Stimulated activated CD8-positive, alpha-beta memory T cell treated with anti-CD3 and anti-CD28 coated beads, Interleukin-2, amount 100 ng/mL, for 48 hours (primary cell): ENCODE results near the gene PFDN6.
A peak's percentile ranks its signal among the peaks of the same experiment; 100 is the strongest.

Experiments
- DNase-seq, 2 donors: peaks; one replicate each; pipeline ENCODE4 v3.0.0-alpha.2; 2020; ENCODE audit warnings: low read depth in 2 of 2

The PFDN6 gene

GRCh38 chr6:33295621-33296369, 6.4 kb downstream of the PFDN6 start:
- DNase-seq: no peak

- DNase-seq: no peak
These were observed 7.5 kb downstream of the PFDN6 start for GRCh38 chr6:33296797-33297405.

GRCh38 chr6:33297406-33297955, 8.1 kb downstream of the PFDN6 start:
- DNase-seq: no peak

GRCh38 chr6:33297956-33298772, 8.8 kb downstream of the PFDN6 start:
- DNase-seq: peak in 1 of 2 donors; percentile 48

GRCh38 chr6:33298773-33299236, 9.4 kb downstream of the PFDN6 start, which contains the start of gene RGL2:
TSS of gene RGL2 (minus strand) at chr6:33298942. CDS start at chr6:33298610, 332 bp downstream.
- peak in 1 of 2 donors; percentile 41 for DNase-seq

- DNase-seq: peak; percentile 89 to 91
These were observed 10.0 kb downstream of the PFDN6 start for GRCh38 chr6:33299237-33299944.

- no peak for DNase-seq
These were observed 12.5 kb downstream of the PFDN6 start for GRCh38 chr6:33301877-33302276.

GRCh38 chr6:33304216-33304615, 14.8 kb downstream of the PFDN6 start:
- no peak for DNase-seq

GRCh38 chr6:33305052-33305451, 15.7 kb downstream of the PFDN6 start:
- DNase-seq: no peak

GRCh38 chr6:33306356-33306755, 17.0 kb downstream of the PFDN6 start:
- no peak for DNase-seq

GRCh38 chr6:33312361-33313104, 23.1 kb downstream of the PFDN6 start:
- peak; percentile 67 to 70 for DNase-seq

GRCh38 chr6:33313105-33313708, 23.8 kb downstream of the PFDN6 start:
- DNase-seq: no peak

GRCh38 chr6:33313709-33314514, 24.5 kb downstream of the PFDN6 start, which contains the start of gene TAPBP:
TSS of gene TAPBP (minus strand) at chr6:33314078. CDS start at chr6:33314041, 37 bp downstream.
- peak; percentile 75 to 78 for DNase-seq

GRCh38 chr6:33314515-33314942, 25.1 kb downstream of the PFDN6 start:
- DNase-seq: no peak

GRCh38 chr6:33314943-33315792, 25.8 kb downstream of the PFDN6 start:
- DNase-seq: no peak

GRCh38 chr6:33315793-33316602, 26.6 kb downstream of the PFDN6 start:
- DNase-seq: no peak
